ENCODE data around the gene DLX6.

The DLX6 gene

DNA sequence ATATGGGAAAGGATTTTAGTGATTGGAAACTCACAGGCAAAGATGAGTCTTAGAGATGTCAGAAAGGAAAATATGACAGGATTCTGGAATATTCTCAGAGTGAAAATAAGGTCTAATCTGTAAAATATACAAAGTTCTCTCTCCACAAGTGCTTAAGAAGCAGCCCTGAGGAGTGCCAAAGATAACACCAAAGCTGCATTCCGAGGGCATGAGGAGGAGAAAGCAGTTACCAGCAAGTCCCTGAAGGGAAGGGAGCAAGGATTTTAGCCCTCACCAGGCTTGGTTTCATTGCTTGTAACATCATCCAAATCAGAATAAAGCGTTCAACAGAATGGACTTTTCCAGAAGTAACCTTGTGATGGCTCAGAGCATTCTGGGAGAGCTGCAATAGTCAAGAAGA, 31.4 kb upstream of the DLX6 start:
- no peak for DNase-seq (ENCODE audit: low read depth)
- no peak overlapping the region for H3K4me3 ChIP-seq (ENCODE audit: low read depth, low read length)
- TF ChIP-seq MYC (IDR thresholded peaks at IDR 0.05; ENCODE audit: low read depth, low read length) (no peak), POLR2A (IDR thresholded peaks at IDR 0.05; ENCODE audit: extremely low read depth, insufficient read length) (no peak)
- TF ChIP-seq, protein P1, sequence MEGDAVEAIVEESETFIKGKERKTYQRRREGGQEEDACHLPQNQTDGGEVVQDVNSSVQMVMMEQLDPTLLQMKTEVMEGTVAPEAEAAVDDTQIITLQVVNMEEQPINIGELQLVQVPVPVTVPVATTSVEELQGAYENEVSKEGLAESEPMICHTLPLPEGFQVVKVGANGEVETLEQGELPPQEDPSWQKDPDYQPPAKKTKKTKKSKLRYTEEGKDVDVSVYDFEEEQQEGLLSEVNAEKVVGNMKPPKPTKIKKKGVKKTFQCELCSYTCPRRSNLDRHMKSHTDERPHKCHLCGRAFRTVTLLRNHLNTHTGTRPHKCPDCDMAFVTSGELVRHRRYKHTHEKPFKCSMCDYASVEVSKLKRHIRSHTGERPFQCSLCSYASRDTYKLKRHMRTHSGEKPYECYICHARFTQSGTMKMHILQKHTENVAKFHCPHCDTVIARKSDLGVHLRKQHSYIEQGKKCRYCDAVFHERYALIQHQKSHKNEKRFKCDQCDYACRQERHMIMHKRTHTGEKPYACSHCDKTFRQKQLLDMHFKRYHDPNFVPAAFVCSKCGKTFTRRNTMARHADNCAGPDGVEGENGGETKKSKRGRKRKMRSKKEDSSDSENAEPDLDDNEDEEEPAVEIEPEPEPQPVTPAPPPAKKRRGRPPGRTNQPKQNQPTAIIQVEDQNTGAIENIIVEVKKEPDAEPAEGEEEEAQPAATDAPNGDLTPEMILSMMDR (IDR thresholded peaks at IDR 0.05; ENCODE audit: low read depth, low read length), result no peak
- TF ChIP-seq, protein P2, sequence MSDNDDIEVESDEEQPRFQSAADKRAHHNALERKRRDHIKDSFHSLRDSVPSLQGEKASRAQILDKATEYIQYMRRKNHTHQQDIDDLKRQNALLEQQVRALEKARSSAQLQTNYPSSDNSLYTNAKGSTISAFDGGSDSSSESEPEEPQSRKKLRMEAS (IDR thresholded peaks at IDR 0.05; ENCODE audit: low read depth, low read length), result no peak

DNA sequence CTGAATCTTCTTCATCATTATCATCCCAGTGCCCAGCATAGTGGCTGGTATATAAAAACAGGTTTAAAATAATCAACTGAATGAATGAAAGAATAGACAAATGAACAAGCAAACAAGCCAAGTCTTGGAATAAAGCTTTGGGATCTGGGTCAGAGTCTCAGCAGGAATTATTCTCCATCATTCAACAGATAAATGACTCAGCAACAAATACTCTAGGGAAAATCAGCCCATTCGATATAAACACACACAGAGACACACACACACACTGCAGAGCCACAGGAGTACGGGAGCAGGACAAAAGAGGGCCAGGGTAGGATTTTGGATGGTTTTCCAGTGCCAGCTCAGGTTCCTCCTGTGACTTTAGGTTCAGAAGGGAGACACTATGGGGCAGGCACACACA, 29.2 kb upstream of the DLX6 start:
- DNase-seq (ENCODE audit: low read depth), result no peak
- no peak for TF ChIP-seq MYC (IDR thresholded peaks at IDR 0.05; ENCODE audit: low read depth, low read length)
- H3K4me3 ChIP-seq (ENCODE audit: low read depth, low read length), result no peak overlapping the region

DNA sequence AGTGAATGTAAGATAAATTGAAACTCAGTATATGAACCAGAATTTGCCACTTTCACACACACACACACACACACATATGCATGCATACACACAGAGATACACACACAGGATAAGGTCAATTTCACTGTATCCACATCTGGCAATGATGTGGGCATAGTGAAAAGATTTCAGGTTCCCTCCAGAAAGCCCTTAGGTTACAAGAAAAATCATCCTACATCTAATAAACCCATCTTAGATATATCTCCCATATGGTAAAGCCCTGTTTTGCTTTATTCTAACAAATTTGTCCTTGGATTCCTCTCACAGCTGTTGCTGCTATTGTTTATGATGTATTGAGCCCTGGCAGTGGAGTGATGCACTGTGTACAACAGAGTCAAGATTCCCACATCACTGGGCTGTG, 27.9 kb upstream of the DLX6 start:
- no peak for TF ChIP-seq POLR2A (IDR thresholded peaks at IDR 0.05; ENCODE audit: extremely low read depth, insufficient read length)
- TF ChIP-seq, protein P2 (IDR thresholded peaks at IDR 0.05; ENCODE audit: low read depth, low read length), result no peak
- TF ChIP-seq MYC (IDR thresholded peaks at IDR 0.05; ENCODE audit: low read depth, low read length), result no peak
- TF ChIP-seq, protein P1 (IDR thresholded peaks at IDR 0.05; ENCODE audit: low read depth, low read length), result no peak
- no peak overlapping the region for H3K4me3 ChIP-seq (ENCODE audit: low read depth, low read length)
- DNase-seq (ENCODE audit: low read depth), result no peak

DNA sequence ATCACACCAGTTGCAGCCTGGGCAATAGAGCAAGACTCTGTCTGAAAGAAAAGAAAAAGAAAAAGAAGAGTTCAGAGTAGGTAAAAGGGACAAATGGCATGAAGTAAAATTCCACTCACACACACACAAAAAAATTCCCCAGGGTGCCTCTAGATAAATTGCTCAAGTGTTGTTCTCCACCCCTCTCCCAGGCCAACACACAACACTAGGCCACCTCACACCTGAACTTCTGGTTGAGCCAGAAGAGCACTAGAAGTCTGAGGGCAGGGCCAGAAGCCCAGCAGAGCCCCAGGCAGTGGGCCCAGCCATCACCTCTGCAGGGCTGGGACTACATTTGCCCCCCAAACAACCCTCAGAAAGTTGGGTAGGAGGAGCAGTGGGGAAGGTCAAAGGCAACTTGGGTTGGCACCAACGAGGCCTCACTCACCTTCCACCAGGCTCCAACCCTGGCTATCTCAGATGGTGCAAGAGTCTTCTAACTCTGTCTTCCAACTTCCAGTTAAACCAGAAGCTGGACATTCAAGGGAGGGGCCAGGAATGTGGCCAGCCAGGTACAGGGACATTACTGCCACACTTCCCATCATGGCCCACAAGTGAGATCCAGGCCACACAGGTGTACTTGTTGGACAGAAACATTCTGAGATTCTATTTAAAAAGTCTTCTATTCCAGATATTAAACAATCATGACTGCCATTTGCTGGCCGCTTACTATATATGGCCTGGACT, 25.6 kb upstream of the DLX6 start:
- no peak for TF ChIP-seq POLR2A (IDR thresholded peaks at IDR 0.05; ENCODE audit: extremely low read depth, insufficient read length)
- TF ChIP-seq, protein P1 (IDR thresholded peaks at IDR 0.05; ENCODE audit: low read depth, low read length), result no peak
- TF ChIP-seq, protein P2 (IDR thresholded peaks at IDR 0.05; ENCODE audit: low read depth, low read length), result no peak
- no peak for TF ChIP-seq MYC (IDR thresholded peaks at IDR 0.05; ENCODE audit: low read depth, low read length)
- no peak overlapping the region for H3K4me3 ChIP-seq (ENCODE audit: low read depth, low read length)
- DNase-seq (ENCODE audit: low read depth), result no peak

DNA sequence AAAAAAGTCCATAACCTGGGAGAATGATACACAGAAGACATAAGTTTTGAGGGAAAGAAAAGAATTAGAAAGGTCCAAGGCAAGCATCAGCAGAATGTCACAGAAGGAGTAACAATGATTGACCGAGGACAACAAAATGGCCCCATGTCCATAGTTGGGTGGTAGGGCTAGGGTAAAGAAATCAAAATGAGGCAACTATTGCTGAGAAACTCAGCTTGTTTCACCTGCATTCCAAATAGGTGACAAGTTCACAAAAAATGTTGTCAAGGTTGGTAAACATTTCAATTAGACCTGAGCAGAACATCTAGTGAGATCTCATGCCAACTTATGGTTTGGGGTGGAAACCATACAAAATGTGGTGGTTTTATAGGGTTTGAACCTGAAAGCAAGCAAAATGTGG, 22.8 kb upstream of the DLX6 start:
- H3K4me3 ChIP-seq (ENCODE audit: low read depth, low read length), result no peak overlapping the region
- TF ChIP-seq, protein P1 (IDR thresholded peaks at IDR 0.05; ENCODE audit: low read depth, low read length), result no peak
- TF ChIP-seq MYC (IDR thresholded peaks at IDR 0.05; ENCODE audit: low read depth, low read length), result no peak
- TF ChIP-seq, protein P2 (IDR thresholded peaks at IDR 0.05; ENCODE audit: low read depth, low read length), result no peak
- TF ChIP-seq POLR2A (IDR thresholded peaks at IDR 0.05; ENCODE audit: extremely low read depth, insufficient read length), result no peak
- DNase-seq (ENCODE audit: low read depth), result no peak

DNA sequence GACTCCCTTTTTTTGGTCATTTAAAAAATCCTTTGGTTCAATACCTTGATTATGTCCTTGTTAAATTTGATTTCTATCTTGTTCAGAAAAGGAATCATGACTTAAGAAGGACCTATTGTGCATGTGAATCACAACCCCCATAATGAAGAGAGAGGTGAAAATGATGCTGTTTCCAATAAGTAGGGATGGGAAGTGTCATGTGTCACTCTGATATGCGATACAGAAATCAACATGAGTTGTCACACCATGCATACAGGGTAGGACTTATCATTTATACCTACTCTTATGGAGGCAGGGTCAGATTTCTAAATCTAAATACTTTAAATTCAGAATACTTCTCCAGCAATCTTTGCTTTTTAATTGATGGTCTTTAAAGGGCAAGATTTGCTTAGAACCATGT, 19.4 kb upstream of the DLX6 start:
- TF ChIP-seq, protein P2 (IDR thresholded peaks at IDR 0.05; ENCODE audit: low read depth, low read length), result no peak
- TF ChIP-seq POLR2A (IDR thresholded peaks at IDR 0.05; ENCODE audit: extremely low read depth, insufficient read length), result no peak
- TF ChIP-seq MYC (IDR thresholded peaks at IDR 0.05; ENCODE audit: low read depth, low read length), result no peak
- TF ChIP-seq, protein P1 (IDR thresholded peaks at IDR 0.05; ENCODE audit: low read depth, low read length), result no peak
- DNase-seq (ENCODE audit: low read depth), result no peak
- H3K4me3 ChIP-seq (ENCODE audit: low read depth, low read length), result no peak overlapping the region

Measured in NB4 (cell line).